Colonic mucosa (tissue), 4 donors: ENCODE measurements around the gene GALNT16. TPM values are rescaled to one million over a fixed set of nuclear protein-coding genes. Genes with fewer than 3 reads are reported as not detected.

ENCODE experiments used
- DNase-seq: peaks from one replicate; pipeline ENCODE4 v3.0.0-alpha.2; 2020
- H3K27ac ChIP-seq: fragments of 200-600 bp; one replicate; pipeline ENCODE4 v1.8.0; 2021
- H3K27me3 ChIP-seq: fragments of 200-600 bp; one replicate; pipeline ENCODE4 v1.8.0; 2021
- H3K36me3 ChIP-seq: fragments of 200-600 bp; one replicate; pipeline ENCODE4 v1.8.0; 2021
- H3K4me1 ChIP-seq: fragments of 200-600 bp; one replicate; pipeline ENCODE4 v1.8.0; 2021; ENCODE audit warnings: mild to moderate bottlenecking
- H3K4me3 ChIP-seq: fragments of 200-600 bp; one replicate; pipeline ENCODE4 v1.8.0; 2021
- H3K9ac ChIP-seq, 2 donors: one replicate each; pipeline ENCODE4 v1.7.0; 2013; ENCODE audit warnings: control low read depth in 2 of 2, low read depth in 2 of 2, low read length in 2 of 2
- H3K9me3 ChIP-seq: fragments of 200-600 bp; one replicate; pipeline ENCODE4 v1.8.0; 2021
- intact Hi-C: fragments of 100-400 bp; cut with DNase I; formaldehyde crosslinking; loops from one replicate; pipeline ENCODE4 v1.14.1; 2022
- total RNA-seq, 2 donors: library from RNA; stranded (reverse); fragmentation: NEBNext Ultra II Directional in 1 of 2; extraction: Animal tissue kit (Norgen Biotek cat#: 25700) in 1 of 2; gene quantifications; one replicate each; pipeline ENCODE4 v1.2.1, GENCODE V29; 2021
- TF ChIP-seq, protein P1 (sequence below): fragments of 200-600 bp; IDR thresholded peaks from one replicate; pipeline ENCODE4 v1.8.0; 2022; ENCODE audit warnings: antibody characterized with exemption, mild to moderate bottlenecking
- donor health status: healthy.
- donor health status: DM: no; HTN: no; CAD: no.
- donor health status: DM: no; HTN: no; CAD: no.

The GALNT16 gene
- total RNA-seq, 2 donors from 2014 or later: 0.22 to 1.6 TPM

DNA sequence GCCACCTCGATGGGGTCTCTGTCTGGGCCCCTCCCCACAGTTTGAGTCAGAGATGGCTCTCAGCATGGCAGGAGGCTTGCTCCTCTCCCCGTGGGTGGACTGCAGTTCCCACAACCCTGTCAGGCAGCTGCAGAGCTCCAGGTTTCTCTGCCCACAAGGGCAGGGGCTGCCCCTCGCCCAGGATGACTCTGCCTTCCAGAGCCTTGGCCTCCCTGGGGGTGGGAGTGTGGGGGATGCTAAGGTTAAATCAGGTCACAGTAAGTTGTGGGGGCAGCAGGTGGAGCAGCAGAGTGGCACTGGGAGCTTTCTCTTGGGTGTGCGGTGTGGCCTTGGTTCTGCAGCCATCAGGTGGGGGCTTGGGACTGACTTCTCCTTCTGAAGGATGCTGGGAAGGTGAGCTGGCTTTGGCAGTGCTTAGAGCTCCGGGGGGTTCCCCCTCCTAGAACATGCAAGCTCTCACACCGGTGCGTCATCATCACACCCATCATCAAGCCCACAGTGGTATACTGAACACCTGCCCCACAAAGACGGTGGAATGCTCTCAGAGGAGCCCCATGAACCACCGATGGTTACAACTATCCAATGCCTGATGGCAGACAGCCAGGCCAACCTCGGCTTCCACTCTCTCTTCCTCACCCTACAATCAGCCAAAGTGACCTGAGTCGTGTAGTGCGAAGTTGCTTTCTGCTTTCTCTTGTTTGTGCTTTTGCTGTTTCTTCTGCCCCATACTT is 98.4 kb downstream of the GALNT16 start:
- Histone ChIP-seq H3K36me3 (no peaks in the 10 kb centered on the region), H3K9ac (no peak overlapping the region), H3K27ac (no peak overlapping the region), H3K4me3 (no peak overlapping the region), H3K4me1 (no peaks in the 10 kb centered on the region), H3K27me3 (no peaks in the 10 kb centered on the region), H3K9me3 (no peaks in the 10 kb centered on the region)
- DNase-seq: no peak
- TF ChIP-seq, protein P1, sequence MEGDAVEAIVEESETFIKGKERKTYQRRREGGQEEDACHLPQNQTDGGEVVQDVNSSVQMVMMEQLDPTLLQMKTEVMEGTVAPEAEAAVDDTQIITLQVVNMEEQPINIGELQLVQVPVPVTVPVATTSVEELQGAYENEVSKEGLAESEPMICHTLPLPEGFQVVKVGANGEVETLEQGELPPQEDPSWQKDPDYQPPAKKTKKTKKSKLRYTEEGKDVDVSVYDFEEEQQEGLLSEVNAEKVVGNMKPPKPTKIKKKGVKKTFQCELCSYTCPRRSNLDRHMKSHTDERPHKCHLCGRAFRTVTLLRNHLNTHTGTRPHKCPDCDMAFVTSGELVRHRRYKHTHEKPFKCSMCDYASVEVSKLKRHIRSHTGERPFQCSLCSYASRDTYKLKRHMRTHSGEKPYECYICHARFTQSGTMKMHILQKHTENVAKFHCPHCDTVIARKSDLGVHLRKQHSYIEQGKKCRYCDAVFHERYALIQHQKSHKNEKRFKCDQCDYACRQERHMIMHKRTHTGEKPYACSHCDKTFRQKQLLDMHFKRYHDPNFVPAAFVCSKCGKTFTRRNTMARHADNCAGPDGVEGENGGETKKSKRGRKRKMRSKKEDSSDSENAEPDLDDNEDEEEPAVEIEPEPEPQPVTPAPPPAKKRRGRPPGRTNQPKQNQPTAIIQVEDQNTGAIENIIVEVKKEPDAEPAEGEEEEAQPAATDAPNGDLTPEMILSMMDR: no peak
- intact Hi-C loops: no loop called here

DNA sequence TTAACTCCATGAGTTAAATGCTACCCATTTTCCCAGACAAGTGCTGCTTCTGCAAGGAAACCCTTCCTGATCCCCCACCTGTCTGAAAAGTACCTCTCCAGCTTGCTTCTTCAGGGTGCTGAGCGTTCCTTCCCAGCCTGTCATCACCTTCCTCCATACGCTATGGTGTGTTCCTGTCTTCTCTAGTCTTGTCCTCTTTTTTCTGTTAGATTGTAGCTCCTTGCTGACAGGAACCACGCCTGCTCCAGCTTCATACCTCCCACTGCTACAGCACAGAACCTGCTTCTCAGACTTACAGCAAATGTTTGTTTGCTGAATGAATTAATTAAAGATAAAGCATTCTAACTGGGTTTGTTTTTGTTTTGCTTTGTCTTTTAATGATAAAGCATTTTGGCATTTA is 99.0 kb downstream of the GALNT16 start:
- Histone ChIP-seq H3K4me3 (no peak overlapping the region), H3K36me3 (no peaks in the 10 kb centered on the region), H3K27me3 (no peaks in the 10 kb centered on the region), H3K27ac (no peak overlapping the region), H3K9ac (no peak overlapping the region), H3K4me1 (no peaks in the 10 kb centered on the region), H3K9me3 (no peaks in the 10 kb centered on the region)
- TF ChIP-seq, protein P1: no peak
- DNase-seq: no peak
- intact Hi-C loops: no loop called here

DNA sequence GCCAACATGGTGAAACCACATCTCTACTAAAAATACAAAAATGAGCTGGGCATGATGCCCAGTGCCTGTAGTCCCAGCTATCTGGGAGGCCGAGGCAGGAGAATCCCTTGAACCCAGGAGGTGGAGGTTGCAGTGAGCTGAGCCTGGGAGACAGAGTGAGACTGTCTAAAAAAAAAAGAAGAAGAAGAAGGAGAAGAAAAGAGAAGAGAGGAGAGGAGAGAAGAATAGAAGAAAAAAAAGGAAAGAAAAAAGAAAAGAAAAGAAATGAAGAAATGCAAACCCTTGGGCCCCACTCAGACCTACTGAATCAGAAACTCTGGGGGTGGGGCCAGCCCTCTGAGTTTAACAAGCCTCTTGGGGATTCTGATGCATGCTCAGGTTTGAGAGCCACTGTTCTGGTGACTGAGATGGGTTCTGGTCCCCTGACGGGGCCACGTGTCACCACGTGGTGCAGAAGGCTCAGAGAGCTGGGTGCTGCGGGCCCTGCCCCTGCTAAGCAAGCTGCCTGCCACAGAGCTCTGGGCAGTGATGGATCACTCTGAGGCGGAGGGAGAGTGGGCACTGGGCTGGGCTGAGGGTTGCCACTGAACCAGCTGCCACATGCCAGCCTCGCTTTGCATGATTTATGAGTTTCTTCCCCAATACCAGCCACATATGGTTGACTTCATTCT is 100.6 kb downstream of the GALNT16 start:
- no peaks in the 10 kb centered on the region for H3K4me1 ChIP-seq
- TF ChIP-seq, protein P1: no peak
- no peak for DNase-seq
- H3K4me3 ChIP-seq: no peak overlapping the region
- H3K27ac ChIP-seq: no peak overlapping the region
- H3K9me3 ChIP-seq: no peaks in the 10 kb centered on the region
- H3K36me3 ChIP-seq: no peaks in the 10 kb centered on the region
- intact Hi-C loops: no loop called here
- H3K27me3 ChIP-seq: no peaks in the 10 kb centered on the region
- no peak overlapping the region for H3K9ac ChIP-seq

DNA sequence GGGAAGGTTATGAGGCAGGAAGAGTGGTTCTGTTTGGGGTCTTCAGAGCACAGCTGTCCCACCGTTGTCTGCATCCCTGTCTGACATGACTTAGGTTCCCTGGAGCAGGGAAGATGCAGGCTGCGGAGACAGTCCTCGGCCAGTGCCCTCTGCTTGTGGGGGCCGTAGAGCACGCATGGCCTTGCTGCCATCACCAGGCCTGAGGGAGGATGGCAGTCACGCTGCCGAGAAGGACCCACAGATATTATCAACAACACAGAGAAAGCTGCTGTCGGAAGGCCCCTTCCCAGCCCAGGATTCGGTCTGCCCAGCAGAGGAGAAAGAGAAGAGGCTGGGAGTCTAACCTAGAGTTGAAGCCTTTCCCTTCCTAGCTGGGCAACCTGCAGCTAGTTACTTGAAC is 103.1 kb downstream of the GALNT16 start:
- H3K9me3 ChIP-seq: no peaks in the 10 kb centered on the region
- no peak overlapping the region for H3K4me3 ChIP-seq
- no peaks in the 10 kb centered on the region for H3K36me3 ChIP-seq
- H3K4me1 ChIP-seq: no peaks in the 10 kb centered on the region
- TF ChIP-seq, protein P1: no peak
- H3K27me3 ChIP-seq: no peaks in the 10 kb centered on the region
- H3K27ac ChIP-seq: no peak overlapping the region
- intact Hi-C loops: no loop called here
- no peak overlapping the region for H3K9ac ChIP-seq
- no peak for DNase-seq

DNA sequence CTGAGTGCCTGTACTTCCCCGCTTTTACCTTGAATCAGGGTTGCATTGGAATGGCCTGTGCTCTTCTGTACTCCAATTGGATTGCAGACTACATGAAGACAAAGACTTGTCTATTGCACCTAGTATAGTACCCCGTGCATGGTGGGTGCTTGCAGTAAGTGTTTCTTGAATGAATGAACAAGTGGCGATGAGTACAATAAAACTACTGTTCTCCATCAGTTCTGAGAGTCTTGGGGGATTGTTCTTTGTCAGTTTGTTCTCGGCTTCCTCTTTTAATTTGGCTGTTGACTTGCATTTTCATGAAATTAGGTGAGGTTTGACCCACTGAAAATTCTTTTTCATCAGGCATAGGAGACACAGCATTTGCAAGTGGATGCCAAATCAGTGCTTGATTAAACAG is 104.0 kb downstream of the GALNT16 start:
- no peak overlapping the region for H3K27ac ChIP-seq
- no peaks in the 10 kb centered on the region for H3K9me3 ChIP-seq
- no peaks in the 10 kb centered on the region for H3K4me1 ChIP-seq
- H3K36me3 ChIP-seq: no peaks in the 10 kb centered on the region
- H3K9ac ChIP-seq: no peak overlapping the region
- no peak overlapping the region for H3K4me3 ChIP-seq
- TF ChIP-seq, protein P1: no peak
- H3K27me3 ChIP-seq: no peaks in the 10 kb centered on the region
- no peak for DNase-seq
- intact Hi-C loops: no loop called here
